NCI-H69 (cell line): Measurements from ENCODE around the gene DPYD.

Source experiments
- DNase-seq: peaks from one replicate; lab custom pipeline; 2025; lab: John Stamatoyannopoulos, UW

Gene DPYD

DNA sequence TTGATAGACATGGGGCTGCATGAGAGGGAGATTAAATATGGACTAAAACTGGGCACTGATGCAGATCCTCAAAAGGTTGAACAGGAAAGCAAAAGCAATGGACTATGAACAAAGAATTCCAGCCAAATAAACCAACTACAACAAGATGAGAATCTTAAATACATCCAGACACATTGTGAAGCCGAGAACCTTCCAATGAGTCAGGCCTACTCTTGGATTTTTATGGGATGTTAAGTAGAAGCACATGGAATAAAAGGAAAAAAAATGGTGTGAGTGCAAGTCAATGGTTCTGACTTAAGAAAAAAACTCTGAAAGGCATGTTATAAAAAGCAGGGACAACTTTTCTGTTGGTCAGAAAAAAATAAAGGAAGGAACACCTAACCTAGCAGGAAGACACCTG is 227.2 kb downstream of the DPYD start:
- no peak for DNase-seq

DNA sequence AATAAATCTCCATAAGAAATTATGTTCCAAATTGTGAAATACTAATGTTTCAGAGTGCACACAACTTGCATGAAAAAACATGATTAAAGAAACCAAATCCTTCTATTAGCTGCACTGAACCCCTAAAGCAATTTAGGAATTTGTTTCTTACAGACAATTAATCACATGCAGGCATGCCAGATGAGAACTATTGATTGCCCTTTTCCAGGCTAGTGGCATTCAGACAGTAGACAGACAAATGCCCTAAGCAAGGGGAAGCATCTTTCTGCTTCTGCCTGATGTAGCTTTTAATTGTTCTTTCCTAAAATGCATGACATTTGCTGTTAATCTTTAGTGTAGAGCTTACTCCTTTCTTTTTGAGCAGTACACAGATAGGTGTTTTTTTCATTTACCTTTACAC is 229.5 kb downstream of the DPYD start:
- no peak for DNase-seq

DNA sequence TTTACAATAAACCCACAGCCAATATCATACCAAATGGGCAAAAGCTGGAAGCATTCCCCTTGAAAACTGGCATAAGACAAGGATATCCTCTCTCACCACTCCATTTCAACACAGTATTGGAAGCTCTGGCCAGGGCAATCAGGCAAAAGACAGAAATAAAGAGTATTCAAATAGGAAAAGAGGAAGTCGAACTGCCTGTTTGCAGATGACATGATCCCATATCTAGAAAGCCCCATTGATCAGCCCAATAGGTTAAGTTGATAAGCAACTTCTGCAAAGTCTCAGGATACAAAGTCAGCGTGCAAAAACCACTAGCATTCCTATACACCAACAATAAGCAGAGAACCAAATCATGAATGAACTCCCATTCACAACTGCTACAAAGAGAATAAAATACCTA is 235.5 kb downstream of the DPYD start:
- DNase-seq, result no peak

DNA sequence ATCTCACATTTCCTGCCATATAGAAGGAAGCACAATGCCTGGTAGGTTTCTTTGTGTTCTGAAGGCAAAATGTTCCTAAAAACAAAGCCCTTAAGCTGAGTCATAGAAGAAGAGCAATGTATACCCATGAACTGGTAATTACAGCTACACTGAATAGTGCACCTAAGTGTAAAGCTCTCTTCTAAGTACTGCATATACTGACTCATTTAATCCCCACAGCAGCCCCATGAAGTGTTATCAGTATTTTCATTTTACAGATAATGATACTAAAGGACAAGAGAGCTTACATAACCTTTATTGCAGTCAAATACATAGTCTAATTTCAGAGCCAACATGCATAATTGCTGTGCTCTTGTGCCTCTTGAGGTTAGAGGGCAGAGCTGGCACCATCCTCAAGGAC is 239.9 kb downstream of the DPYD start:
- DNase-seq, result no peak

DNA sequence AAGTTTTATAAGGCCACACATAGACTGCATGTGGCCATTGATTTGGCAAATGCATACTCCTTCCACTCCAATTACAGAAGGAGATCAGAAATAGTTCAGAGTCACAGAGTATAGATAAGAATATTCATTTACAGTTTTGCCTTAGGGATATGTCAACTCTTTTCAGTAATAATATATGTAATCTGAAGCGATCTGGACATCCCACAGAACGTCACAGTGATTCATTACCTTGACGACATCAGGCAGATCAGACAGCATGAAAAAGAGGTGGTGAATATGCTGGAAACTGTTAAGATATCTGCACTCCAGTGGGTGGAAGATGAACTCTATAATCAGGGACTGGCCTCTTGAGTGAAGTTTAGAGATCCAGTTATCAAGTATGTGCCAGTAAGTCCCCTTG is 240.4 kb downstream of the DPYD start:
- DNase-seq, result no peak

DNA sequence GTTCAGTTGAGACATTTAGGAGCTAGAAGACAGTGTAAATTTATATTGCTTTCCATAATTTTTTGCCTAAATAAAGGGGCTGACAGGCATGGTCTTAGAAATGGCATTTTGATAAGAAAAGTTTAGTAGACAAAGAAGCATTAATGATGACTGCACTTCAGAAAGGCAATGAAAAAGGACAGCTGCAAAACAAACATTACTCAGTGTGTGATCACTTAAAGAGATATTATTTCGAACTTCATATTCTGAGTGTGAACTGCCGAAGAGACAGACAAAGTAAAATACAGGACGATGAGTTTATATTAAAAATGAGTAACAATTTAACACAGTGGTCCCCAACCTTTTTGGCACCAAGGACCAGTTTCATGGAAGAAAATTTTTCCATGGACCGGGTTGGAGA is 243.1 kb downstream of the DPYD start:
- DNase-seq, result no peak

DNA sequence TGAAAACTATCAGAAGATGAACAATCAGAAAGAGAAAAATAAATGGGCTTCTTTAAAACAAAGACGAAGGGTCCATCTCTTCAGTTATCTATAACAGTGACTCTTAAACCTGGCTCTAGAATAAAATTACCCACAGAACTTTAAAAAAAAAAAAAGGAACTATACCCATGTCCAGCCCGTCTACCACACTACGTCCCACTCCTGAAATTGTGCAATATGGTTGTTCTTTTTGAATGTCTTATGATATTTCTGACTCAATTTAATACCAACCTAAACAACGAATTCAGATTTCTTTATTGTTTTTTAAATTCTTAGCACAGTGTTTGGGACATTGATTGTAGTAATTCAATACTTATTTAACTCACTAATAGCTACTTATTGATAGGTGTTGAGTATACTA is 246.3 kb downstream of the DPYD start:
- DNase-seq, result no peak

DNA sequence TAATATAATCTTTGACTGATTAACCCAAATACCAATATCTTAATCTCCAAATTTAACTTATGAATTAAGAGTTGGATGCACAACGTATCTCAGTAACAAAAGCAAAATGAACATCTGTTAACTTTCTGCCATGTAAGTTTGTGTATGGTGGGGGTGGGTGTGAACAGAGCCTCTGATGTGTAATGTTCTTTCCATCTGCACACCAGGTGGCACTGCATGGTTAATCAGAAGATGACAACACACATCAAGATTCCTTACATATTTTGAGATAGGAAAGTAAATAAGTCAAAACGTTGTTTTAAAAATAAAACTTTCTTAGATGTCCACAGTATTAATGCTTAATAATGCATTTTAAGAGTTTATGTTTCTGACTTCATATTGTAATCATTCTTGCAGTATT is 251.9 kb downstream of the DPYD start:
- DNase-seq, result peak; percentile 25

DNA sequence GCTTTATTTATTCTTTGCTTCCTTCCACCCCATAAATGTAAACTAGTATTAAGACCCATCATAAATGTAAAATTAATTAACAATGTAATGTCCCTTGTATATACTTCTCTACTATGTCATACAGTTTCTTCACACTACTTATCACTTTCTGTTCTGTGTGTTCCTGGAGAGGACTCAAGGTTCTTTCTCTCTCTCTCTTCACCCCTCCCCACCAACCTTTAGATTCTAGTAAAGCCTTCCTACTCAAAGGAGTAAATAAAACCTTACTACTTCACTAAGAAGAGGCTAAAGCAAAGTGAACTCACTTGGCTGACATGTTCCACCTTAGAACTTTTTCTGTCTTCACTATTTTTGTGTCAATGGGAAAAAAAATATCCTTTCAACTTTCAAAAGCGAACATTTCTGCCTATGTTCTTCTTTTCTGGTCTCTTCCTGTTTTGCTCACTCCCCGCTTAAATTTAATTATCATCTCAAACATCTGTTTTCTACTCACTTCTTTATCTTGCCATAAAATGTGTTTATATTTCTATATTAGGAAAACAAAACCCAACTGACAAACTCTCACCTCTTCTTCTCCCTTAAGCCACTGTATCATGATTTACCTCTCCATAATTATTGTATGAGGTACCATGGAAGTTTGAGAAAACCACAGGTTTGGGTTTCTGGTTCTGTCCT is 260.3 kb downstream of the DPYD start:
- peak; percentile 43 for DNase-seq

DNA sequence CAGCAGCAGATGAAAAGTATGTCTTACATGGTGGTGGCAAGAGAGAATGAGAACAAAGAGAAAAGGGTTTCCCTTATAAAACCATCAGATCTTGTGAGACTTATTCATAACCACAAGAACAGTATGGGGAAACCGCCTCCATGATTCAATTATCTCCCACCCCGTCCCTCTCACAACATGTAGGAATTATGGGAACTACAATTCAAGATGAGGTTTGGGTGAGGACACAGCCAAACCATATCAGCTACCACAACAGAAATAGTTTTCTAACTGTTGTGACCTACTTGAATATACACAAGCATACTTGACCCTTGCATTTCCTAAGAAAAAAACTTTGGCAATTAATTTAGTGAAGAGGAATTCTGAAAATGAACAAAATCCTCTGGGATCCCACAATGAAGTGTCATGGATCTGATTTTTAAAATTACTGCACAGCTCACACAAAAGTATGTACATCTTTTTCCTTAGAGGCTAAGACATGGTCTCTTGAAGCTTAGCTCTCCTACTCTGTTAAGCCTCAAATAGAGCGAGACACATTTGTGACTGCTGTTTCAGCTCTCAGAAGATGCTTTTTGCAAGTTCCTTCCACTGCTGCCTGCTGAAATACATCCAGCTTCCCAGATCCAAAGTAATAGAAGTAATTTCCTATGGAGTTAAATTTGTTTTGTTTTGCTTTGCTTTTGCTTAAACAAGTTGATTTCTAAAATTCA is 265.8 kb downstream of the DPYD start:
- no peak for DNase-seq

DNA sequence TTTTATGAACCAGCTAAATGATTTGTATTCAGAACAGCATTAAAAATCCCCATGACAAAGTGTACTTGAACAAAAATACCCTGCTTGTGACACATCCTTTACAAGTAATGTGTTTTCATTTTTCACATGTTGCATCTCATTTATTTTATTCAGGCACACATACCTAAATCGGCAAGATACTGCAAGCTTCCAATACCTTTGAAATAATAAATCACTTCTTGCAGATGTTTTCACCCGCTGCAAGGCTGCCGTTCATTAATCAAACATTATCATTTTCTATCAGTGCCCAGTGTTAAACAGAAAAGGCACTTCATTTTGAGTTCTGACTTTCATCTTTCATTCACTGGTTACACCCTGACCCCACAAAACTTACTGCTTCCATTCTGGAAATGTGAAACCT is 269.6 kb downstream of the DPYD start:
- no peak for DNase-seq

DNA sequence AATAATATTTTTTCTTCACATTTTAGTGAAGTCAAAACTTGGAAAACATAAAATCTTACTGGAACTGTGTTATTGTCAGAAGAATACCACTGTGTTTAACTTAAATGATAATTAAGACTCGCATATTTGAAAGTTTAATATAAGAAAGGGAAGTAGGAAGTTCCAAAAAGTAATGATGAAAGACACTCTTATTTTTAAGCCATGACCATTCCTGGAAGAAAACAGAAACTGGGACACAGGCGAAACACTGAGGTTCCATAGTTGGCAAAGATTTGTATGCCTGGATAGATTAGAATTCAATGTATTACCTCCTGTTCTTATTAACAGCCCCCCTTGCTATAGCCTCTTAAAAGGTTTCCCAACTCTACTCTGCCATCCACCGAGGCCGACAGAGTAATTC is 271.2 kb downstream of the DPYD start:
- DNase-seq, result no peak

DNA sequence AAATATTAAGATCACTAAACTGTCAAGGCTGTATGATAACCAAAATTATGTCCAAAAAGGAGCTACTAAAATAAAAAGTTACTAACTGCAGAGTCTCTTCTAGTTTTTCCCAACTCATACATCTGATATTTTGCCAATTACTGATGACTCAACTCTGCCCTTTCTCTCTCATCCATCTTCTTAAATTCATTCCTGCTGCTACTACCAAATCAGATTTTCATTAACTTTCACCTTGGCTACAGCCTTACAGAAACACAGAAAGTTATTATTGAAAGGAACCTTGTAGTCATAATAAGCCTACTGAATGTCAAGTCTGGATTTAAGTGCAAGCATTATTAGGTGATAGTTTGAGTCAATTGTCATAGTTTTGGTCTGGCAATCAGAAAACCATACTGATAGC is 273.1 kb downstream of the DPYD start:
- no peak for DNase-seq

DNA sequence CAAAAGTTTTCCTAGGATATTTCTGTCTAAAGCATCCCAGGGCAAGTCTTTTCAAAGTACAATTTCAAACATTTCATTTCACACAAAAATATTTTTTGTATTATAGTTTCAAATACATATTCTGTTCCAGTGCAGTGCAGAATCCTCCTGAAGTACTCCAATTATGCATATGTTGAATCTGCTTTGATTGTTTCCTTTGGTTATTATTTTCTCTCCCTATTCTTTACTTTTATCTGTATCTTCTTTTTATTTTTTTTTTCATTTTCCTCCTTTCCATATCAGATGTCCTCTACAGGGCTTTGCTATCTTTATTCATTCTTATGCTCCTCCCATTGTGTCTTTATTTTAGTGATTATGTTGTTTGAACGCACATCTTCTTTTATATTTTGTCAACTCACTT is 274.8 kb downstream of the DPYD start:
- DNase-seq, result no peak

DNA sequence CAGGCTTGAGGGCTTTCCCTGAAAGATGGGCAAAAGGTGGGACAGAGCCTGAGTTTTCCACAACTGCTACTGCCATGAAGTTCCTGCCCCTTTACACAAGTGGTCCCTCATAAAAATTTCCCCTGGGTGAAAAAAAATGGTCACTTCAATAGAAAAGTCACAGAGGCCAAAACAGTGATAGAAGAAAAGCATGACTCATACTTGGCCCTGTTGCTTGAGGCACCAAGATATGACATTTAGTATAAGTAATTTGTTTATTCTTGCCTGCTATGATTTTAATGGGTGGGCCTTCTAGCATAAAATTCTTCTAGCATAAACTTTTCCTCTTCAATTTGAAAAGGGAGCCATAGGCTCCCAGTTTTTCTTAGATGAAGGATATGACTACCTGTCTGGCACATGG is 280.2 kb downstream of the DPYD start:
- DNase-seq, result peak; percentile 70

DNA sequence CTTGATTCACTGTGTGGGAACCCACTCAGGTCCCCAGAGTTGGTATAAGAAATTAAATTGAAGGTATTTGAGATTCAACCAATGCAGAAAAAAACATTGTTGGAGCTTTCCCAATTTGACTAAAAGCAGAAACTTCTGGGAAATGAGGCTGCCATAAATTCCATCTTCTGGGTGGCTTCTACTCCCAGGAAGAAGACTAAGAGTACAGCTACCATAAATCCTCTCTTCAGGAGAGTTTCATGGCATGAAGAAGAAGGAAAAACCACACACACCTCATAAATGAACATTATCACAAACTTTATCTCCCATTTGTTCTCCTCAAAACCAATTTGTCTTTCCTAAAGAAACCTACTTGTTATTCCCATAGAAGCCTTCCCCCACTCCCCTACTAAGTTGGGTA is 283.9 kb downstream of the DPYD start:
- DNase-seq, result no peak

DNA sequence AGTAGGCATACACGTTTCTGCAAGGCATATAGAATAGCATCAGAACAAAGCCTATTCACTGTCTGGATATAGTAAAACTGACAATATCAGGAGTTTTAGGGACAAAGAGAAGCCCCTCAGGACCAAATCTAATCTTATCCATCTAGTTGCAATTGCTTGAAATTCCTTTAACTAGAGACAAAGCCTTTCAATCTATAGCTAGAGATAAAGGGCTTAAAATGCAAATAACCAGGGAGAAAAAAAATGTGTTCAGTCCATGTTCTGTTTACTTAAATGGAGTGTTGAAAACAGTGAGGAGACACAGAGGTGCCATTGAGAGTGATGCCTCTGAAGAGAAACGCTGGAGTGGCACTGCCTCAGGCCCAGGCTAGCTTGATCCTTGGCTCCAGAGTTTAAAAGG is 286.1 kb downstream of the DPYD start:
- DNase-seq, result no peak

DNA sequence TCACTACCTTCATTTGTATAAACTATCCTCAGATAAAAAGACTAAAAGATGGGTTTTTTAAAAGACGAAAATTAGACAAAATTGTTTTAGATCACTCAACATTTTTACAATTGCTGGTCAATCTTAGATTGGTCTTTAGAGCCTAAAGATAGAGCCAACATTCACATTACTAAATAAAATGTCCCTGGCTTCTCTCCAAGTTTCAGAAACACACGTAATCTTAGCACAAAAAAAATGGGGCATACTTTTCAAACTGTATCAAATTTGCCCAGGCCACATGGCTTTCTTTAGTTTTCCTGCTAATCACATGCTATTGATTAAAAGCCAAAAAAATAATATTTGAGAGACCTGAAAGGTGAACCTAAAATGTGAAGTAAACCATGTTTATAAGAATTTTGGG is 288.1 kb downstream of the DPYD start:
- peak; percentile 22 for DNase-seq

DNA sequence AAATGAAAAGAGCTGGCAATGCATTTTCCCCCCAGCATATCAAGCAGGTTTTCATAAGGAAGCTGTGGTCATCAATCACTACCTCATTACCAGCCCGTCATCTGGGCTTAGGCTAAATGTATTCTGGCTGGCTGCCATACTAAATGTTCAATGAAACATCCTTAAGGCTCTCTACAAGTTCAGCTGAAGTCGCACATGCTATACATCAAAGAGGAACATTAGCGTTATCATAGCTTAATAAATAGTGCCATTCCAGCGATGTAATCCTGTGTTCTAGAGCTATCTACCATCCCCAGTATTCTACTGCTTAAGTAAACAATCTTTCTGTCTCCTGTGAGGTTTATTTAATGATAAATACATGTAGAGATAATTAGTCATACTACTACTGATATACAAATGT is 288.8 kb downstream of the DPYD start:
- DNase-seq, result peak; percentile 94

DNA sequence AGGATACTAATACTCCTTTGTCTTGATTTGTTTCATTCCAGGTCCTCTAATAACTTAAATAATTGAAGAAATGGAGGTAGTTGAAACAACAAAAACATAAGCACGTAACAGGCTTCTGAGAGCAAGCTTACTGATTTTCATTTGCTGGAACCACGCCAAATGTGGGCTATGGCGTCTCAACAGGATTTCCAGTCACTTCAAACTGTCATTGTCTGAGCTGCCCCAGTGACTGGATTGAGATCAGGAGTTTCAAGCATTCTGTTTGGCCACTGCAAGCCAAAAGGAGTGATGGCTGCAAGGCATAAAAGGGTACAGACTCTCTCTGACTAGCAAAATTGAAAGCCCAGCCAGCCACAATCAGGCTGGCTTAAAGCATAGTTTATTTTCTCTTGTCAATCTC is 289.9 kb downstream of the DPYD start:
- DNase-seq, result peak; percentile 89

DNA sequence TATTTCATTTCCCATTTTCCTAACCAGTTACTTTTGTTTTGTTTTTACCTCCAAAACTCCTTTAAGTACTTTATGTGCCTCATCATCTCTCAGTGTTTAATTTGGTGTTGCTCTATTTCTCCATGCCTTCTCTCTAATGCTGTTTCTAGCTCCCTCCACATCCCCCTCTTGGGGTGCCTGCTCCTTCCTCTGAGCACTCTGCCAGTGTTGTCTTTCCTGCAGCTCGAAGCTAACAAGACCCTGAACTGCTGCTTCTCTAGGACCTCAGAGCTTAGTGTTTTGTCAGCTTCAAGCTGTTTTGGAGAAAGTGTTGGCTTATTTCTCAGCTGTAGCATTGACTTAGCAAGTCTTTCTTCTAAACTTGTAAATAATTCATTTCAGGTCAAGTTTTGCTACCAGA is 290.6 kb downstream of the DPYD start:
- DNase-seq, result peak; percentile 36

DNA sequence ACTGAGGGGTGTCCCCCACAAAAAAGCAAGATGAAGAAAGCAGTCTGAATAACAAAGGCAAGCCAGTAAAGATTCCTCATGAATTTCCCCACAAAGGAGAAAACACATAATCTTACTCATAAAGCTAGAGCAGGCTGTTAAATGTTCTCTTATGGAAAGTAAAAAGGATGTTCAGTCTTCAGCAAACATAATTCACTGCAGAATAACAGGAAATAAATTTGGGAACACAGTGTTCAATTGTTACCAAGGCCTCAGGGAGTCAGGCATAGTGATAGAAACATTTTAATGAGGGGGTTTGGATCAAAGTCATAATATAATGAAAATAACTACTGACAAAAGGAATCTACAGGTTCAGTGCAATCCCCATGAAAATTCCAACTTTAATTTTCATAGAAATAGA is 297.6 kb downstream of the DPYD start:
- DNase-seq, result no peak

DNA sequence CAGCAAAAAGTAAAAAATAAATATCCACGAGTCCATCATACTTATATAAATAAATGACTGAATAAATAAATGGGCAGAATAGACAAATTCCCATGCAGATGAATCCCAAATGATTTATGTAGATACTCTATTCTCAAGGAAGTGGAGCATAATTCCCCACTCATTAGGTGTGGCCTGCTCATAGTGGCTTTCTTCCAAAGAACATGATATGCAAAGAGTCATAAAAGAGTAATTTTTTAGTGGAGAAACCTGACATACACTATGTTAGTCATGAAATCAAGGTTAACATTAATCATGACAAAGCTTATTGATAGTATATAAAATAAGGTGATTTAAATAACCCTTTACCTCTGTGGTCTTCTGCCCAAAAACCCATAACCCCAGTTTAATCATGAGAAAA is 298.9 kb downstream of the DPYD start:
- DNase-seq, result no peak

DNA sequence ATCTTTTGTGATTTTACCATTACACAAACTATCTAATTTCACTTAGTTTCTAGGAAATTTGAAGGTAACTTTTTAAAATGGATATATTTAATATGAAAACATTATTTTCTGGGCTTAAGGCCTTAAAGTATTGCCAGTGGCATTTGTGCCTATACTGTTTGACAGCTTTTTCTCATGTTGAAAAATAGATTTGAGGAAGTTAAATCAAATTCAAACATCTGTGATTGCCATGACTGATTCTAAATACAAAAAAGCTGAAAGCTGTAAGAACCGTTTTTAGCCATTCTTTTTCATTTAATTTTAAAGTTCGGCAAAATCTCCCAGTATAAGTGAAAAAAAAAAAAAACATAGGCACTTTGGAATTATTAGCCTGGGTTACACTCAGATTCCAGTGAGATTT is 301.1 kb downstream of the DPYD start:
- no peak for DNase-seq
